Gastroesophageal sphincter (tissue), 3 donors: ENCODE results near the gene DHRS13.

Experiments used
- EP300 ChIP-seq: sonication (generic); formaldehyde crosslinking; IDR thresholded peaks from one replicate; pipeline ENCODE4 v1.6.1; 2017; ENCODE audit warnings: antibody characterized with exemption, mild to moderate bottlenecking
- TF ChIP-seq, protein P1 (sequence below), 4 experiments: fragments of 200-600 bp in 2 of 4; fragments of 450-650 bp in 2 of 4; sonication (generic) in 1 of 4; IDR thresholded peaks; one replicate each; pipeline ENCODE4 v1.5.1; 2017 to 2019; ENCODE audit warnings: antibody characterized with exemption in 4 of 4, mild to moderate bottlenecking in 2 of 4, moderate library complexity in 2 of 4

DNA sequence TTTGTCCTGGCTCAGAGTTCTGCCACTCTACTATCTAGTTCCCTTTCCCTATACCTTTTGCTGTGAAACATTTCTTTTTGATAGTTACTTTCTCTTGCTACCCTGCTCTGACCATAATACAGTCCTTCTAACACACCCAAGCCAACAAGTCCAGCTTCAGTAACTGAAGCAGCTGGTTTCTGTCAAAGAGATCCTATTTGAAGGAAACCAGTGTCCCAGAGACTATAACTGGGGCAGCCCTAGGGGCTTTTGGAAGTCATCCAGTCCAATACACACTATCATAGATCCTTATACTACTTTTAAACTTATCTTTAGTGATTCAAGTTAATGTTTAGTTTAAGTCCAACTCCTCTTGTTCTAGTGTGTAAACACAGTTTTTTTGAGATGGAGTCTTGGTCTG is 17.3 kb upstream of the DHRS13 start:
- TF ChIP-seq EP300, result no peak
- TF ChIP-seq, protein P1, sequence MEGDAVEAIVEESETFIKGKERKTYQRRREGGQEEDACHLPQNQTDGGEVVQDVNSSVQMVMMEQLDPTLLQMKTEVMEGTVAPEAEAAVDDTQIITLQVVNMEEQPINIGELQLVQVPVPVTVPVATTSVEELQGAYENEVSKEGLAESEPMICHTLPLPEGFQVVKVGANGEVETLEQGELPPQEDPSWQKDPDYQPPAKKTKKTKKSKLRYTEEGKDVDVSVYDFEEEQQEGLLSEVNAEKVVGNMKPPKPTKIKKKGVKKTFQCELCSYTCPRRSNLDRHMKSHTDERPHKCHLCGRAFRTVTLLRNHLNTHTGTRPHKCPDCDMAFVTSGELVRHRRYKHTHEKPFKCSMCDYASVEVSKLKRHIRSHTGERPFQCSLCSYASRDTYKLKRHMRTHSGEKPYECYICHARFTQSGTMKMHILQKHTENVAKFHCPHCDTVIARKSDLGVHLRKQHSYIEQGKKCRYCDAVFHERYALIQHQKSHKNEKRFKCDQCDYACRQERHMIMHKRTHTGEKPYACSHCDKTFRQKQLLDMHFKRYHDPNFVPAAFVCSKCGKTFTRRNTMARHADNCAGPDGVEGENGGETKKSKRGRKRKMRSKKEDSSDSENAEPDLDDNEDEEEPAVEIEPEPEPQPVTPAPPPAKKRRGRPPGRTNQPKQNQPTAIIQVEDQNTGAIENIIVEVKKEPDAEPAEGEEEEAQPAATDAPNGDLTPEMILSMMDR (IDR thresholded peaks at IDR 0.05), result no peak
